ENCODE results near the gene KCNJ1. TPM values are rescaled to one million over a fixed set of nuclear protein-coding genes. Genes with fewer than 3 reads are reported as not detected.

KCNJ1 gene
- total and polyA plus RNA-seq, 9 of the 15 experiments (the other 6 are each of a cell fraction or from before 2014, with no cell fraction given), result not detected

GRCh38 chr11:128910576-128910975 lies 43.5 kb upstream of the KCNJ1 start:
- no TSS peak for BruUV-seq (replicated peaks)
- H3K9ac ChIP-seq (ENCODE audit: insufficient read depth in 1 of 2, low read depth in 2 of 2, low read length in 2 of 2), result no peak overlapping the region

More at GRCh38 chr11:128910576-128910975, 43.5 kb upstream of the KCNJ1 start:
- Histone ChIP-seq H3K9me3 (replicated peaks; ENCODE audit: control insufficient read depth, insufficient read depth, low read depth, low read length) (no peaks in the 10 kb centered on the region), H3K79me2 (ENCODE audit: control insufficient read depth, insufficient read depth, low read length) (no peaks in the 10 kb centered on the region), H3K27ac (ENCODE audit: extremely low read depth, low read depth, low read length) (no peak overlapping the region), H3K4me3 (no peak overlapping the region), H2AFZ (ENCODE audit: low read depth, low read length) (no peak overlapping the region), H3K36me3 (ENCODE audit: control insufficient read depth, insufficient read depth, low read length) (no peaks in the 10 kb centered on the region), H3K9me1 (ENCODE audit: control insufficient read depth, insufficient read depth, low read length) (no peaks in the 10 kb centered on the region), H3K4me2 (ENCODE audit: insufficient read depth, low read length) (no peak overlapping the region), H3K4me1 (replicated peaks in 1 of 2; ENCODE audit: control insufficient read depth in 2 of 2, insufficient read depth in 2 of 2, low read length in 2 of 2) (no peaks in the 10 kb centered on the region), H3K27me3 (ENCODE audit: control insufficient read depth in 2 of 2, insufficient read depth in 2 of 2, low read length in 2 of 2) (peaks cover 0 to 12% of the 10 kb centered on the region in 2 experiments; a peak in 3 of 5 replicates), H4K20me1 (replicated peaks; ENCODE audit: control insufficient read depth, insufficient read depth, low read length) (no peaks in the 10 kb centered on the region; the same call in 1 of the 2 replicates)
- no peak for FAIRE-seq
- DNase-seq (ENCODE audit: extremely low read depth in 1 of 4, low spot score in 3 of 4), result no peak
- WGBS (ENCODE audit: insufficient coverage, low coverage, missing lambda C conversion rate), result 0% methylated on average over 3 of the region's 3 CpGs
- ChIA-PET POLR2A (interaction anchor here (0.7 kb wide), 1 partner anchor 24 kb away, joined by 3 read pairs; no protein-coding TSS in a partner anchor), CTCF (ENCODE audit: low intra/inter-chr PET ratio) (no interaction called here)
- no peak for ATAC-seq
- intact Hi-C loops (cut with micrococcal nuclease), result no loop called here
- in situ Hi-C loops (cut with MboI), result no loop called here
- no peak for TF ChIP-seq L3MBTL2 (IDR thresholded peaks at IDR 0.05)
- TF ChIP-seq U2AF1 (optimal IDR thresholded peaks at IDR 0.05; ENCODE audit: low read depth, low read length), result no peak
- no peak for TF ChIP-seq MIER1 (IDR thresholded peaks at IDR 0.05; ENCODE audit: low read depth)
- TF ChIP-seq SRF (CRISPR knock-in tag; IDR thresholded peaks at IDR 0.05), result no peak
- TF ChIP-seq ESRRB (CRISPR knock-in tag; IDR thresholded peaks at IDR 0.05; ENCODE audit: borderline replicate concordance), result no peak
- TF ChIP-seq PHF21A (IDR thresholded peaks at IDR 0.05; ENCODE audit: borderline replicate concordance, low read depth), result no peak
- no peak for TF ChIP-seq ZBTB26 (CRISPR knock-in tag; IDR thresholded peaks at IDR 0.05)
- no peak for TF ChIP-seq MXD1 (CRISPR knock-in tag; IDR thresholded peaks at IDR 0.05; ENCODE audit: borderline replicate concordance, poor library complexity, severe bottlenecking)
- no peak for TF ChIP-seq HNRNPK (IDR thresholded peaks at IDR 0.05; ENCODE audit: low read depth, low read length, poor library complexity, severe bottlenecking)
- no peak for TF ChIP-seq FOXO4 (CRISPR knock-in tag; IDR thresholded peaks at IDR 0.05)
- no peak for TF ChIP-seq KAT8 (IDR thresholded peaks at IDR 0.05; ENCODE audit: low read depth)
- no peak for TF ChIP-seq NR2C1 (IDR thresholded peaks at IDR 0.05)
- no peak for TF ChIP-seq NR2C1 (tag; IDR thresholded peaks at IDR 0.05)
- TF ChIP-seq THRA (IDR thresholded peaks at IDR 0.05), result no peak
- TF ChIP-seq NFXL1 (CRISPR knock-in tag; IDR thresholded peaks at IDR 0.05), result no peak
- no peak for TF ChIP-seq PPARD (CRISPR knock-in tag; IDR thresholded peaks at IDR 0.05)
- no peak for TF ChIP-seq PHB2 (IDR thresholded peaks at IDR 0.05; ENCODE audit: low read depth)
- no peak for TF ChIP-seq EHMT2 (IDR thresholded peaks at IDR 0.05)
- no peak for TF ChIP-seq ZBTB7A (IDR thresholded peaks at IDR 0.05; ENCODE audit: borderline replicate concordance, control insufficient read depth, low read depth, low read length)
